Liver (tissue), 3 donors: ENCODE results near the gene LAT.
"Not testable (repeated sequence)": the region's sequence is repeated elsewhere in the genome, so short reads cannot be mapped to it uniquely, and the experiment has no call there.

Experiments
- ATF3 ChIP-seq: IDR thresholded peaks from 2 replicates; pipeline ENCODE4 v1.6.1; 2016; ENCODE audit warnings: antibody characterized with exemption
- REST ChIP-seq: IDR thresholded peaks from 2 replicates; pipeline ENCODE4 v1.6.1; 2016; ENCODE audit warnings: antibody characterized with exemption, mild to moderate bottlenecking
- TAF1 ChIP-seq: conservative IDR thresholded peaks from 2 replicates; pipeline ENCODE4 v1.6.1; 2016; ENCODE audit warnings: antibody characterized with exemption, mild to moderate bottlenecking
- TF ChIP-seq, protein P1 (sequence below): fragments of 150-350 bp; IDR thresholded peaks from 2 replicates; pipeline ENCODE4 v1.5.1; 2017; ENCODE audit warnings: improper control_type of control experiment, low read depth, low read length; ENCODE audit not compliant: missing input control
- donor health status: healthy.
- donor health status: healthy.

GRCh38 chr16:28980330-28980729, 4.5 kb upstream of the LAT start:
- TF ChIP-seq, protein P1, sequence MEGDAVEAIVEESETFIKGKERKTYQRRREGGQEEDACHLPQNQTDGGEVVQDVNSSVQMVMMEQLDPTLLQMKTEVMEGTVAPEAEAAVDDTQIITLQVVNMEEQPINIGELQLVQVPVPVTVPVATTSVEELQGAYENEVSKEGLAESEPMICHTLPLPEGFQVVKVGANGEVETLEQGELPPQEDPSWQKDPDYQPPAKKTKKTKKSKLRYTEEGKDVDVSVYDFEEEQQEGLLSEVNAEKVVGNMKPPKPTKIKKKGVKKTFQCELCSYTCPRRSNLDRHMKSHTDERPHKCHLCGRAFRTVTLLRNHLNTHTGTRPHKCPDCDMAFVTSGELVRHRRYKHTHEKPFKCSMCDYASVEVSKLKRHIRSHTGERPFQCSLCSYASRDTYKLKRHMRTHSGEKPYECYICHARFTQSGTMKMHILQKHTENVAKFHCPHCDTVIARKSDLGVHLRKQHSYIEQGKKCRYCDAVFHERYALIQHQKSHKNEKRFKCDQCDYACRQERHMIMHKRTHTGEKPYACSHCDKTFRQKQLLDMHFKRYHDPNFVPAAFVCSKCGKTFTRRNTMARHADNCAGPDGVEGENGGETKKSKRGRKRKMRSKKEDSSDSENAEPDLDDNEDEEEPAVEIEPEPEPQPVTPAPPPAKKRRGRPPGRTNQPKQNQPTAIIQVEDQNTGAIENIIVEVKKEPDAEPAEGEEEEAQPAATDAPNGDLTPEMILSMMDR, result not testable (repeated sequence)
- TF ChIP-seq REST, TAF1, ATF3: not testable (repeated sequence)
